ENCODE data around the gene MMP2.

DNA sequence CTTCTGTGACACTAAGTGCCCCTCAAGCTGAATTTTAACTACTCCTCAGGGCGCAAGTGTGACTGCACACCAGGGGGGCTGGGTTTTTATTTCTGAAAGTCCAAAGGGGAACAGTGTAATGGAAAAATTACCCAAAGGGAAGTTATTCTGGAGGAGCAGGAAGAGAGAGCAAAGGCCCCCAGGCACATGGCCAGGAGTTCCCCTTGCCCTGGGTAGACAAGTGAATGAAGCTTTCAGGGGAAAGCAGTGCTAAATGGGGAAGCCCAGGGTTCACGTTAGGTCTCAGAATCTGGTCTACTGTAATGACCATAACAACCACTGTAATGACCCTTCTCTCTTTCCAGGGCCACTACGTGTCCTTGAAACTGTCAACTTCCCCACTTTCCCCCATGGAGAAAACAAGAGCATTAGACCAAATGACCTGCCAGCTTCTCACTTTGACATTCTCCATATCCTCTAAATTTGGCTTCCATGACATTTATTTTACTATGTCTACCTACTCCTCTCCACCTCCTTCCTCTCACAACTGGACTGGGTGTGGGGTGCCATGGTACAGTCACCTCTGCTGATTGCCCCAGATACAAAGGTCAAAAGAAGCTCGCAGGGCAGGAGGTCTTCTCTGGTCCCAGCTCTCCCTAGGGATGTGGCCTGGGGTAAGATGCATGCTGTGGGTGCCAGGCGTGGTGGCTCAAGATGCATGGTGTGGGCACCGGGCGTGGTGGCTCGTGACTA lies 34.1 kb upstream of the MMP2 start:
- TF ChIP-seq EP300 (IDR thresholded peaks at IDR 0.05): no peak
- TF ChIP-seq, protein P1, sequence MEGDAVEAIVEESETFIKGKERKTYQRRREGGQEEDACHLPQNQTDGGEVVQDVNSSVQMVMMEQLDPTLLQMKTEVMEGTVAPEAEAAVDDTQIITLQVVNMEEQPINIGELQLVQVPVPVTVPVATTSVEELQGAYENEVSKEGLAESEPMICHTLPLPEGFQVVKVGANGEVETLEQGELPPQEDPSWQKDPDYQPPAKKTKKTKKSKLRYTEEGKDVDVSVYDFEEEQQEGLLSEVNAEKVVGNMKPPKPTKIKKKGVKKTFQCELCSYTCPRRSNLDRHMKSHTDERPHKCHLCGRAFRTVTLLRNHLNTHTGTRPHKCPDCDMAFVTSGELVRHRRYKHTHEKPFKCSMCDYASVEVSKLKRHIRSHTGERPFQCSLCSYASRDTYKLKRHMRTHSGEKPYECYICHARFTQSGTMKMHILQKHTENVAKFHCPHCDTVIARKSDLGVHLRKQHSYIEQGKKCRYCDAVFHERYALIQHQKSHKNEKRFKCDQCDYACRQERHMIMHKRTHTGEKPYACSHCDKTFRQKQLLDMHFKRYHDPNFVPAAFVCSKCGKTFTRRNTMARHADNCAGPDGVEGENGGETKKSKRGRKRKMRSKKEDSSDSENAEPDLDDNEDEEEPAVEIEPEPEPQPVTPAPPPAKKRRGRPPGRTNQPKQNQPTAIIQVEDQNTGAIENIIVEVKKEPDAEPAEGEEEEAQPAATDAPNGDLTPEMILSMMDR (IDR thresholded peaks at IDR 0.05): no peak

Measured in esophagus muscularis mucosa (tissue), 3 donors.